GM18507 (cell line): ENCODE results near the gene ANKS6.

Source experiments
- DNase-seq: peaks from one replicate; pipeline ENCODE4 v3.0.0; 2011; ENCODE audit warnings: low read depth; ENCODE audit not compliant: insufficient read length; ENCODE audit errors: extremely low spot score
- FAIRE-seq: peaks from 2 replicates; lab custom pipeline; 2011; peaks lifted over from hg19 to GRCh38; lab: Jason Lieb, UNC

The ANKS6 gene

DNA sequence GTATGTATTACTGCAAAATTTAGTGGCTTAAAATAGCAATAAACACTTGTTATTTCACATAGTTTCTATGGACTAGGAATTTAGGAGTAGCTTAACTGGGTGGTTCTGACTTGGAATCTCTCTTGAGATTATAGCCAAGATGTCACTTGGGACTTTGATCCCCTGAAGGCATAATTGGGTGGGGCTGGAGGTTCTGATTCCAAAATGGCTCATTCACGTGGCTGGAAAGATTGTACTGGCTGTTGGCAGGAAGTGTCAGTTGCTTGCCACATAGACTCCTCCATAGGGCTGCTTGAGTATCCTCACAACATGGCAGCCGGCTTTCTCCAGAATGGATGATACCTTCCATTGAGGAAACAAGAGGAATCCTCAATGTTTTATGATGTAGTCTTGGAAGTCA, 22.4 kb upstream of the ANKS6 start:
- FAIRE-seq (no peak), DNase-seq (no peak)

DNA sequence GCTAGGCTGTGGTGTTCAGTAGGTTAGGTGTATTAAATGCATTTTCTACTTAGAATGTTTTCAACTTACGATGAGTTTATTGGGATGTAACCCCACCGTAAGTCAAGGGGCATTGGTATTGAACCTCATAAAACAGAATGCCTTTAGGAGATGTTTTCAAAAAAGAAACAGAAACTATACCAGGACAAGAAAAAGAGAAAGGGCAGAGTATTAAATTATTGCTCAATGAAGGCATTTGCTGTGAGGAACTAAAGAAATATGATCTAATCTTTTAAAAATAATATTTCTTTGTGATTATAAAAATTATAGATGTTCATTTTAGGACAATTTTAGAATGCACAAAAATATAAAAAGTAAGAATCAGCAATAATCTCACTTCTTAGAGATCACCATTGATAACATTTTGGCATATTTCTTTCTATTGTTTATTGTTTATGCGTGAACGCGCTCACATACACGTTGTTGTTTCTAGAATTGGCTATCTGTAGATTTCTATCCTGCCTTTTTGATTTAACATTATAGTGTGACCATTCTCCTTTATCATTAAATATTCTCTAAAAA, 19.1 kb upstream of the ANKS6 start:
- DNase-seq, result no peak
- no peak for FAIRE-seq

DNA sequence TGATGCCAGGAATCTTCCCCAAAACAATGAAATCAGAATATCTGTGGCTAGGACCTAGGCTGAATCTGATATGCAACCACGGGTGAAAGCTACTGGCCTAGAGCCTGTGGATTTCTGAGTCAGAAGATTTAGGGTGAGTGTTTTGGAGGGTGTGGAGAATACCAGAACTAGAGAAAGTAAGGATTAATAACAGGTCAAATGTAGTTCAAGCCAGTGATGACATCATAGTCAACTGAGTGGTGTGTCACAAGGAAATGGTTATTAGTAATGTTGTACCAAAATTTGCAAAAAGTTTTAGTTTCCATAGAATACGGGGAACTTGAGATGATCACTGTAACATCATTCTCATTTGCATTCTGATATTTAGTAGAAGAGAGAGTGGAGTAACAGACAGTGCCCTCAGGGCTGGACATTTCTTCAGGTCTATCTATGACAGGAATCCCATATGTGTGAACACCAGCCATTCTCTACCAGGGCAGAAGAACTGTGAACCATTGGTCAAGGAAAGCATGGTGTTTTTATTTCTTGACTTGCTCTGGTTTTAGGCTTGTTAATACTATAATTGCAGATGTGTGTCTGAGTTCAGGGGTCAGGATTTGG, 14.8 kb upstream of the ANKS6 start:
- FAIRE-seq, result no peak
- no peak for DNase-seq

DNA sequence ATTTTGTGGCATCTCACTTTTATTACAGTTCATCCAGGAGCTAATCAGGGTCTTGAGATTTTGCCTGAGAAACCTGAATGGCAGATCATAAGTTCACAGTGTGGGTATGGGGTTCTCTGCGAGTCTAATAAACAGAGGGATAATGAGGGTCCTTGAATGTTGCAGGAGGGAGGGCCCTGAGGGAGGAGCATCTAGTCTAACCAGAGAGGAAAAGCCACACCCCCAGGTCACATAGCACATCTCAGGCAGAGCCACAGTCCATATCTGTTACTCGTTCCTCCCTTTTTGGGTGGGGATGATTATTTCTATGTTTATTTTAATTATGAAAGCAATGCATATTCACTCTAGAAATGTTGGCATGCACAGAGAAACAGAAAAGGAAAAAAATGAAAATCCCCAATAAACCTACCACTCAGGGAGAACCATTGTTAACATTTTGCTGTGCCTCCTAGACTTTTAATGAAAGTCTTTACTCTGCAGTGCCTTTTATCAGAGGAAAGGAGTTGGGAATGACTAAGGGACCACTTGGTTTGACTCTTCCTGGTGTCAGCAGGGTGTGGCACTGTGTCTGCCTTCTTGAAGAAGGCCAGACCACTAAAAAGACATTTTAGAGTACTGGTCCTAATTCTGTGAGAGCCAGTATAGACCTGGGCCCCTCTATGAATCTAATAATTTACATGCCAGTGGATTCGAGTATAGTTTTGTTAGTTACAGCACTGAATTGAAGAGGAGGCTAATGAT, 13.9 kb upstream of the ANKS6 start:
- no peak for DNase-seq
- FAIRE-seq, result no peak

DNA sequence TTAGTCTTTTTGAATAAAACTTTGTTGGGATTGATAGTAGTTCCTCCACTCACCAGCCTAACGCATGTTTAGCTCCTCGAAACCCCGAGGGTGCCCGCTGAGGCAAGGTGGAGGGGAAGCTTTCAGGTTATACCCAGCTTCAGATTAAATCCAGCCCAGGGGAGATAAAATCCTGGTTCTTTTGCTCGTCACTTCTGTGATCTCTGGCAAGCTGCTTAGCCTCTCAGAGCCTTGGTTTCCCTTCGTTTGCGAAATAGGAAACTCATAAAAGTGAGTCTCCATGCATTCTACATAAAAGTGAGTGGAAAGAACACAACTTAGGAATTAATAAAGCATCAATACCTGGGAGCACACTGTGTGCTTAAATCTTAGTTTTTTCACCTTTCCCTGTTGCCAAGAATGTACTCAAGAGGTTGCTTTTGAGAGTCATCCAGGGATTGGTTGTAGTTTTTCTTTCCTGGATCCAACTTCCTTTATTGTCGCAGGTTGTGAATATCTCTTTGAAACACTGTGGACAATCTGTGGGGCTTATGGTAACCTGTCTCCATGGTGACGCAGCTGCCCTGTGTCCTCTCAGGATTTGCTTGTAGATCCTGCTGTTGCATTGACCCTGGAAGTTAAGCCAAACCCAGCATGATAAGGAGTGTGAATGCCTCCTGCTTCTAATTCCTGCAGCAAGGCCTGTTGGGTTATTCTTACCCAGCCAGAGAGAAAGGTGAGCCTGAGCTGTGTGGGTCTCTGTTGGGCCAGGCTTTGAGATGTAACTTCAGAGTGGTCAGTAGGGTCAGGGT, 13.2 kb upstream of the ANKS6 start:
- FAIRE-seq (no peak), DNase-seq (no peak)

DNA sequence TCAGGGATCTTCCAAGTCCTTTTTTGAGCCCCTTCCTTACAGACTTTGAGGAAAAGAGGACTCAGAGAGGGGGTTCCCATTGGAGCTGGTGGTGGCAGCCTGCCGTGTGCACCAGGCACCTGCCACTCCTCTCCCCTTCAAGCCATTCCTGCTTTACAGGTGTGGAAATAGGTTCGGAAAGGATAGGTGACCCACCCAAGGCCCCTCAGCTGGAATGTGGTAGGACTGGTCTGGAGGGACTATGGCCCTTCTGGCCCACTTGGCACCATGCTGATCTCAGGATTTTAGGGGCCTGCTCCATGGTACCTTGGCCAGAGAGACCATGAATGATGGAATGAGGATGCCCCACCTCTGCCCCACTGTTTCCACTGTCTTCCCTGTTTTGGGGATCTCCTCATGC, 12.5 kb upstream of the ANKS6 start:
- FAIRE-seq, result no peak
- no peak for DNase-seq

DNA sequence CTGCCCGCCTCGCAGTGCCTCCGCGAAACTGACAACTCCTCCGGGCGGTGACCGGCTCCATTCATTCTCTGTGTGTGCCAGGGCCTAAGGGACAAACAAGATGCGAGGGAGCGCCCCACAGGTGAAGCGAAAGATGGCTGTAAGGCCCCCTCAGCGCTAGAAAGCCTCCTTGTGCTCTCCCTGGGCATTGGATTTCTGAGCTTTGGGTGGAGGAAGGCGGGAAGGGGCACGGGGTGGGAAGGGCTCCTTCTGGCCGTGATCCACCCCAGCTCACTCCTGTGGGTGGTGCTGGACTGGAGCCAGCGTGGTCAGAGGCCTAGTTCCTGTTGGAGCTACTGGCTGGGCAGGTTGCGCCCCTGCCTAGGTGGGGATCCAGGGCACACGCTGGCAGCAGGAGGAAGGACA, 12.1 kb upstream of the ANKS6 start:
- no peak for FAIRE-seq
- DNase-seq, result no peak

DNA sequence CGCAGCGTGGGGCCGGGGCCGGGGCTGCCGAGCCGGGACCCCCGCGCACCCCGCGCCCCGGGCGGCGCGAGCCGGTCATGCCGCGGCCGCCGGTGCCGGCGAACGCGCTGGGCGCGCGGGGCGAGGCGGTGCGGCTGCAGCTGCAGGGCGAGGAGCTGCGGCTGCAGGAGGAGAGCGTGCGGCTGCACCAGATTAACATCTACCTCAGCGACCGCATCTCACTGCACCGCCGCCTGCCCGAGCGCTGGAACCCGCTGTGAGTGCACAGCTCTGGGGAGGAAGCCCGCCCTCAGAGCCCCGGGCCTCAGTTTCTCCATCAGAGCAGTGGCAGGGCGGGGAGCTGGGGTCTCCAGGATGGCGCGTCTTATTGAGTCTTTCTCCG, 11.4 kb upstream of the ANKS6 start:
- no peak for FAIRE-seq

DNA sequence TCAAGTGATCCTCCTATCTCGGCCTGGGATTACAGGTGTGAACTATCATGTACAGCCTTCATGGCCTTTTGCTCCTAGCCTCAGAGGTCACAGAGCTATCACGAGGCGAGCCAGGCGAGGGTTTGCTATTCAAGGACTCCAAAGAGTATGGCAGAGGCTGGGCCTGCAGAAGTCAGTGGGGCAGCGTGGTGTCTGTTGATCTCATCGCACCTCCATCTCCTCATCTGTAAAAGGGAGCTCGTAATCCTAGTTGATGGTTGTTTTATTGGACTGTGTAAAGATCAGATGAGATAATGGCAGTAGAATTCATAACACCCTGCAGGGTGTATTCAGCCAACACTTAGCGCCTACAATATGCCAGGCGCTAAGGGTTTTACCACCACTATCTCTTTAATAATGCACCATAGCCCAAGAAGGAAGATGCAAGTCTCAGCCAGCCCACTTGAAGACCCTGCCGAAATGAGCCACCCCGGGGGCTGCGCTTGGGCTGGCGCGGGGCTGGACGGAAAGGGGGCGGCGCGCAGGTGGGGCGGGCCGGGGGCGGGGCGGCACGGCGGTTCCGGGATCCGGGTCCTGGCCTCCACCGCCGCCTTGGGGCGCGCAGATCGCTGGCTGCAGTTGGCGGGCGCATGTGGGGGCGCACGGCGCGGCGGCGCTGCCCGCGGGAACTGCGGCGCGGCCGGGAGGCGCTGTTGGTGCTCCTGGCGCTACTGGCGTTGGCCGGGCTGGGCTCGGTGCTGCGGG, 10.9 kb upstream of the ANKS6 start, which contains the start of gene GALNT12:
GALNT12 (plus strand) TSS at position 601 of the 744 bp plus-strand sequence; CDS start at position 630, 29 bp downstream.
- no peak for DNase-seq
- FAIRE-seq, result no peak

More for the DNA sequence above, 11.4 kb upstream of the ANKS6 start:
- no peak for DNase-seq

DNA sequence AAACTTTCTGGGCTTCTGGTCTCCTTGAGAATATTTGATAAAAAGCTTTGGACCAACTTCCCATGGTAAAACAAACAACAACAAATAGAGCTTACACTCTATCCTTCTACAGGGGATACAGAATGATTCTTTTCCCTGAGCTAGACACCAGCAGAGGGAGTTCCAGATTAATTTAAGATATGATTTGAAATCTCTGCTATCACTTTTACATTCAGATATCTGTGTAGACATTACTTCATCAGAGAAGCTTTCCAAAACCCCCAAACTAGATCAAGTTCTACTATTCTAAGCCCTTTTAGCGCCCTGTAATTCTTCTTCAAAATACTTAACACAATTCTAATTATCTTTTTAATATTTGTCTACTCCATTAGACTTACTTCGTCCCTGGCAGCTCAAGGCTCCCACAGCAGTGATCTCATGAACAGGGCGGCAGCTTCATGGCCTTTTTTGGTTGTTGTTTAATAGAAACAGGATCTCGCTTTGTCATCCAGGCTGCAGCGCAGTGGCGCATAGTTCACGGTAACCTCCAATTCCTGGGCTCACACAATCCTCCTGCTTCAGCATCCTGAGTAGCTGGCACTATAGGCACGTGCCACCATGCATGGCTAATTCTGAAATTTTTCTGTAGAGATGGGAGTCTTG, 10.2 kb upstream of the ANKS6 start:
- FAIRE-seq (no peak), DNase-seq (no peak)

DNA sequence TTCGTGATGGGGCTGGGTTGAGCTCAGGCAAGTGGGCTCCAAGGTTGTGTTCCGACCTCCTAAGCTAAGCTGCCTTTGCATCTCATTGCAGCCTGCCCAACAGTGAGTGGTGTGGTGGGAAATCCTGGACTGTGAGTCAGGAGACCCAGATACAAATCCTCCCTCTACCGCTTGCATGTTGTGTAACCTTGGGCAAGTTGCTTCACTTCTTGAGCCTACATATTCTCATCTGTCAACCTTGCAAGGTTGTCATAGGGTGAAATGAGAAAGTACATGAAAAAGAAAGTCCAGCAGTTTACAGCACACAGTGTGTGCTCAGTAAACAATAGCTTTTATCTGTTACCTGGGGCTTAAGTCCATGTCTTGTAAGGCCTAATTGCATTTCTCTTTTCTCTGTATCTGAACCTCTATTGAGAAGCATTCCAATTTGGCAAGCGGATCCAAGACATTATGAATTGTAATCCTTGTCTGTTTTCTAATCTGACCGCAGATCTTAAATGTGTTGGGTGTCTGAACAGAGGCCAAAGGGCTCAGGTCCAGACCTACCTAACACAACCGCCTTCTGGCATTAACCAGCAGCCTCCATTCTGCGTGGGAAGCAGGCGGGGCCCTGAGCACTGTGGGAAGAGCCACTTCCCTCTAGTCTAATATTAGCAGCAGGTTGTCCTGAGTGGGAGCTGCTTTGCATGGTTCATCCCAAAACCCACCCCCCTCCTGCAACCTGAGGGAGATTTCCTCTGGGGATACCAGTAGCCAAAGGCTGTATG, 9.3 kb upstream of the ANKS6 start:
- DNase-seq (no peak), FAIRE-seq (no peak)

DNA sequence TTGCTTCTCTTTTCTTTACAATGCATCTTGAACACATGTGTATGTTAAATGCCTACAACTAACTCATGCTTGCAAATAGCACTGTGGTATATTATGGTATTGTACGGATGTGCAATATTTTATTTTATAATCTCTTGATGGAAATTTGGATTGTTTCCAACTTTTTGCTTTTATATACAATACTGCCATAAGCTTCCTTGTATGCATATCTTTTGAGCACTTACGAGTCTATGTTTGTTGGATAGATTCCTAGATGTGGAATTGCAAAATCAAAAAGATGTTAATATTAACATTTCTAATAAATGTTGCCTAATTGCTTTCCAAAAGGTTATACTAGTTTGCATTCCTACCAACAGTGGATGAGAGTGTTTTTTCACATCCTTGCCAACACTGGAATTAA, 7.7 kb upstream of the ANKS6 start:
- FAIRE-seq, result no peak
- no peak for DNase-seq

DNA sequence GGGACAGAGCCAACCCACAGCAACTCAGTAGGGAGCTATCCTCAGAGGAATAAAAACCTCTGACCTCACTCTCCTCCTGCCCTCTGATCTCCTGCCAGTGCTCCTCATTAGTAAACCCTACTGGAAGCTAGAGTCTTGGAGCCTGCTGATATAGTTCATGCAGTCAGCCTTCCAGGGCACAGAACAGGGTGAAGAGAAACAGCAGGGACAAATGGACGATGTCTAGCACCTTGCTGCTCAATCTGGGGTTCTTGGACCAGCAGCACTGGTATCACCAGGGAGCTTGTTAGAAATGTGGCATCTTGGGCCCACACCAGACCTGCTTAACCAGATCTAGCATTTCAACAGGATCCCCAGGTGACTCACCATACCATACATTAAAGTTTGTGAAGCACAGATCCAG, 5.6 kb upstream of the ANKS6 start:
- DNase-seq, result no peak
- no peak for FAIRE-seq

DNA sequence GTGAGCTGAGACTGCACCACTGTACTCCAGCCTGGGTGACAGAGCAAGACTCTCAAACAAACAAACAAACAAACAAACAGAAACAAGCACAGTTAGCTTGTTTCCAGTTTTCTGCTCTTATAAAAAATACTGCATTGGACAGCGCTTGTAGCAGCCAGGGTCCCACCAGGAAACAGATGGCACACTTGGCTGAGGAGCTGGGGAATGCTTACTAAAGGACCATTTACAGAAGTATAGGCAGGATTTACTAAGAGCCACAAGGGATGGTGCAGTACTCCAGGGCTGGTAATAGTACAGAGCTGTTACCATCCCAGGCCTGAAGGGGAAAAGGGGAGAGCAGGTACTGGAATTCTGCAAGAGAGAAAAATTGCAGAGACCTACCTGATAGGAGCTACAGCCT, 5.2 kb upstream of the ANKS6 start:
- FAIRE-seq (no peak), DNase-seq (no peak)

DNA sequence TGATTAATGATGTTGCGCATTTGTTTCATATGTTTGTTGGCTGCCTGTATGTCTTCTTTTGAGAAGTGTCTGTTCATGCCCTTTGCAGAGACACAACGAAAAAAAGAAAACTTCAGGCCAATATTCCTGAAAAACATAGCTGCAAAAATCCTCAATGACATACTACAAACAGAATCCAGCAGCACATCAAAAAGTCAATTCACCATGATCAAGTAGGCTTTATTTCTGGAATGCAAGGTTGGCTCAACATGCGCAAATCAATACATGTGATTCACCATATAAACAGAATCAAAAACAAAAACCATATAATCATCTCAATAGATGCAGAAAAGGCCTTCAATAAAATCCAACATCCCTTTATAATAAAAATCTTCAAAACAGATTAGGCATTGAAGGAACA, 1.9 kb upstream of the ANKS6 start:
- FAIRE-seq (no peak), DNase-seq (no peak)

DNA sequence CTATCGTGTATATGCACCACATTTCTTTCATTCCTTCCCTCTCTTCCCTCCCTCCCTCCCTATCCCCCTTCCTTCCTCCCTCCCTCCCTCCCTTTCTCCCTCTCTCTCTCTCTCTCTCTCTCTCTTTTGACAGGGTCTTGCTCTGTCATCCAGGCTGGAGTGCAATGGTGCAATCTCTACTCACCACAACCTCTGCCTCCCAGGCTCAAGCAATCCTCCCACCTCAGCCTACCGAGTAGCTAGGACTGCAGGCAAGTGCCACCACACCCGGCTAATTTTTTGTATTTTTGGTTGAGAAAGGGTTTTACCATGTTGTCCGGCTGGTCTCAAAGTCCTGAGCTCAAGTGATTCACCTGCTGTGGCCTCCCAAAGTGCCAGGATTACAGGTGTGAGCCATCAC, 1.1 kb upstream of the ANKS6 start:
- no peak for FAIRE-seq
- DNase-seq, result no peak

DNA sequence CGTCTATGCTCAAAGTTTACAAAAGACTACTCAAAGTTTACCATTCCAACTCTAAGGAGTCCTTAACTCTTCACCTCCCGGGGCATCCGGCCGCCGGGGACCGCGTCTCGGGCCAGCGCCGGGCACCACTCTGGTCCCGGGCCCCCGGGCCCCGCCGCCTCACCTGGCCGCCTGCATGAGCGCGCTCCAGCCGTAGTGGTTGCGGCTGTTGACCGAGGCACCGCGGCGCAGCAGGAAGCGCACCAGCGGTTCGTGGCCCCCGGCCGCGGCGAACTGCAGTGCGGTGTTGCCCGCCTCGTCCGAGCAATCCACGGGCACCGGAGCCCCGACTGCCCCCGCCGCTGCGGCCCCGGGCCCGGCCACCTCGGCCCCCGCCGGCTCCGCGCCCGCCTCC, 388 bp downstream of the ANKS6 start:
- FAIRE-seq (no peak), DNase-seq (no peak)

DNA sequence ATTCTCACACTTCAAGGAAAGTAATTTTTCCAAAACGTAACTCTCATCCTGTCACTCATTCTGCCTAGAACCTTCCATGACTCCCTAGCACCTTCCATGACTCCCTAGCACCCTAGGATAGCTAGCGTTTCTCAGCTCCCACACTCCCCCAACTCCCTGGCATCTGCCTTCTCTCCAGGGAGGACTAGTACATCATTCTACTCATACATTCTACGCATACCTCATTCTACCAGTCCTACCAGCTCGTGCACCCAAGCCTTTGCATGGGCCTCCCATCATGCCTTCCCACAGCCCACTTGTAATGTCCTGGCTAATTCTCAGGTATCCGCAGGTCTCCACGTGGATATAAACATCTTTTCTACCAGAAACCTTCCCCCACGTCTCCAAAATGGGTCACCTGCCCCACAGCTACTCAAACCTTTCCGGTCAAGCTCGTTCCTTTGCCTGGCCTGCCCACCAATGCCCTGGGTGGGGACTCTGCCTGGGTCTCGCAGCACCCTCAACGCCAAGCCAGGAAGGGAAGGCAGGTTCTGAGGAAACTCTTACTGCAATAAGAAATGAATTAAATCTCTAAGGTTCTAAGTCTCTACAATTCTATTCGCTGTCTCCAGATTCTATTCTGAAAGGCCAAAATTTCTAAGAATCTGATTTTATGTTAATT, 930 bp downstream of the ANKS6 start:
- DNase-seq (no peak), FAIRE-seq (no peak)
